ENCODE measurements around the gene CD151.

CD151 gene

GRCh38 chr11:832529-833113 lies at the start of gene CD151:
Gene CD151 (plus strand): TSS chr11:832952. CDS start chr11:836070, 3,118 bp downstream.
- DNase-seq (peak; percentile 67), ATAC-seq (peak; percentile 35)

GRCh38 chr11:783581-784015 lies 49.2 kb upstream of the CD151 start:
- DNase-seq (peak; percentile 62), ATAC-seq (peak; percentile 70)

- DNase-seq (no peak), ATAC-seq (no peak)
These were observed 46.3 kb upstream of the CD151 start for GRCh38 chr11:786235-787083.

DNA sequence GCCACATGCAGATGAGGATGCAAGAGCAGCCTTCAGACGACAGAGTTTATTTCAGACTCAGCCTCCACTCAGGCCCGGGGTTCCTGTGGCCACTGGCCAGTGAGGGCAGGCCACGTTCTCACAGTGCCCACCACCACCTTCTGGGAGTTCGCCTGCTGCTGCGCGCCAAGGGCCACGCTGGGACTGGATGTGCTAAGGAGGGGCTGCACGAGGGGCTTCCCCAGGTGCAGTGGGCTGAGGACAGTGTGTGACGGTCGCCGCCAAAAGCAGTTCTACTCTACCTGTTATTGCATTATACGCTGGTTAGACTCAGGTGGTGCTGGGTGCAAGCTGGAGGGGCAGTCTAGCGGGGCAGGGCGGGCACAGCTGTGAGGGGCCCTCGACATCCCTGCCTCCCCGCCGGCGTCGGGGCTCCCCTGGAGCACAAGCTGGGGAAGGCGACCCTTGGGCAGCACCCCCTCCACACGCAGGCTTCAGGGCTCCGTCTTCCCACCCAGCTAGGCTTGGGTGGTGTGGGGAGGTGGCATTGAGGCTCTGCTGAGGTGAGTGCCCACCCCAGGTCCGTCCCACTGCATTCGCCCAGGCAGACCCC lies 45.6 kb upstream of the CD151 start:
- ATAC-seq (no peak), DNase-seq (no peak)

GRCh38 chr11:788009-788640 lies 44.6 kb upstream of the CD151 start:
- DNase-seq (no peak), ATAC-seq (no peak)

- no peak for ATAC-seq
- DNase-seq = no peak
These were observed 43.5 kb upstream of the CD151 start for GRCh38 chr11:788953-789940.

DNA sequence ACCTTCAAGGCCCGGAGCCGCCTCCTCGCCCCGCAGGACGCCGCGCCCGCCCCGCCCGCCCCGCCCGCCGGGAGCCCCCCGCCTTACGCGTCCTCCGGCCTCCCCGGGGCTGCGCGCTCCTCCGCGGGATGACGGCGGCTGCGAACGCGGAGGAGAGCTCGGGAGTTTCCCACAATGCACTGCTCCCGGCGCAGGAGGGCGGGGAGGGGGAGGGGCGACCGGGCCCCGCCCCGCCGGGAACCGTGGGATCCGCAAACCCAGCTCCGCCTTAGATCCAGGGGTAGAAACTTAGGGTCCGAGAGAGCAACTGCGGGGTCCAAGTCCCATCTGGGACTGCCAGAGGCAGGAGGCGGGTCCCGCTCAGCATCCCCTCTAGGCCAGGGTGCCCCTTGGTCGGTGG lies 42.8 kb upstream of the CD151 start, which contains the start of gene CEND1:
CEND1 (minus strand) TSS at position 148 of the 400 bp plus-strand sequence. CDS start 1,514 bp downstream, outside the sequence.
- DNase-seq (peak; percentile 67), ATAC-seq (peak; percentile 11)

GRCh38 chr11:790721-791564 lies 41.8 kb upstream of the CD151 start:
- no peak for DNase-seq
- peak; percentile 11 for ATAC-seq

- no peak for DNase-seq
- ATAC-seq = no peak
These were observed 40.9 kb upstream of the CD151 start for GRCh38 chr11:791658-792534.

DNA sequence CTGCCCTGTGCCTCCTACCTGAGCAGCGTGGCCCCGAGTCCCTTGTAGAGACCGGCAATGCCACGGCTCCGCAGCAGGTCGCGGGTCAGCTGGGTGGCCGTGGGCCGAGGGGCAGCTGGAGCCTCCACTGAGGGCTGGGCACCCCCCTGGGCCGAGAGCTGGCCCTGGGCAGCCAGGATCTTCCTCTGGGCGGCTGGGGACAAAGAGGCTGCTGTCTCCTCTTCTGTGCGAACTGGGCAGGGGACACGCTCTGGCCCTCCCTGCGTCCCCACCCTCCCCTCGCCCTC lies 40.3 kb upstream of the CD151 start:
- ATAC-seq = no peak

GRCh38 chr11:792873-793272 lies 39.9 kb upstream of the CD151 start:
- DNase-seq = no peak
- ATAC-seq = no peak

More for the DNA sequence above, 40.3 kb upstream of the CD151 start:
- no peak for DNase-seq

DNA sequence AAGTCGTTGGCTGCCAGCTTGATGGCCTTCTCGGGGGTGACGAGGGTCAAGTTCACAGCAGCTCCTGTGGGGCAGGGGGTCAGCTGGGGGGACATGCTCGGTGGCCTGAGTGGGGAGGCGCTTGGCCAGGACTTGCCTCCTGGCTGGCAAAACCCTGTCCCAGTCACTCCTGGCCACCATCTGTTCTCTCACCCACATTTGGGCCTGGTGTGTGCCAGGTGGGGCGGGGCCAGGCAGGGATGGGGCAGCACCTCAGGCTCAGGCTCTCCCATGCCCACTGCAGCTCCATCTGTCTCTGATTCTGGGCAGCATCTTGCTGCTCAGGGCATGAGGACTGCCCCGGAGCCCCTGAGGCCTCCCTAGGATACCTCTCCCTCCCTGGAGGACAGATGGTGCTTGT lies 39.2 kb upstream of the CD151 start:
- no peak for ATAC-seq

GRCh38 chr11:794013-794765 lies 38.6 kb upstream of the CD151 start:
- ATAC-seq (no peak), DNase-seq (no peak)

More for the DNA sequence above, 39.2 kb upstream of the CD151 start:
- no peak for DNase-seq

GRCh38 chr11:794766-795633 lies 37.8 kb upstream of the CD151 start:
- no peak for ATAC-seq
- no peak for DNase-seq

- DNase-seq (peak; percentile 86), ATAC-seq (peak; percentile 75)
These were observed 36.9 kb upstream of the CD151 start for GRCh38 chr11:795634-796564.

- ATAC-seq = no peak
- DNase-seq = no peak
These were observed 36.0 kb upstream of the CD151 start for GRCh38 chr11:796565-797295.

Measured in stimulated activated naive CD8-positive, alpha-beta T cell treated with anti-CD3 and anti-CD28 coated beads, Interleukin-15, Interleukin-2, amounts not matched to agents 100 U/mL and 50 U/mL, for 24 hours (primary cell).